Measurements from ENCODE around the gene MTMR3. TPM values are rescaled to one million over a fixed set of nuclear protein-coding genes. Genes with fewer than 3 reads are reported as not detected.

MTMR3 gene
- total RNA-seq, 1 donor from 2014 or later = 36.9 TPM

DNA sequence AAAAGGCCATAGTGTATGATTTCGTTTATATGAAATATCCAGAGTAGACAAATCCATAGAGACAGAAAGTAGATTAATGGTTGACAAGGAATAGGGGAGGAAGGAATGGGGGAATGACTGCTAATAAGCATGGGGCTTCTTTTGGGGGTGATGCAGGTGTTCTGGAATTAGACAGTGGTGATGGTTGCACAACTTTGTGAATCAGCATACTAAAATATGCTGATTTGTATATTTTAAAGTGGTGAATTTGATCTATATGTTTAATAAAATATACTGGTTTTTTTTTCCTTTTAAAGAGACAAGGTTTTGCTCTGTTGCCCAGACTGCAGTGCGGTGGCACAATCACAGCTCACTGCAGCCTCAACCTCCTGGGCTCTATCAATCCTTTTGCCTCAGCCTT is 190.8 kb downstream of the MTMR3 start:
- Mint-ChIP-seq H3K27ac (ENCODE audit: unreplicated experiment) (no peak overlapping the region), H3K4me1 (ENCODE audit: low read depth) (peaks cover 3% of the 10 kb centered on the region), H3K9me3 (ENCODE audit: low read depth) (peaks cover 2% of the 10 kb centered on the region), H3K4me3 (ENCODE audit: unreplicated experiment) (no peak overlapping the region), H3K36me3 (ENCODE audit: low read depth) (peaks cover 2% of the 10 kb centered on the region), H3K27me3 (ENCODE audit: low read depth) (peaks cover 44% of the 10 kb centered on the region)
- TF ChIP-seq, protein P1, sequence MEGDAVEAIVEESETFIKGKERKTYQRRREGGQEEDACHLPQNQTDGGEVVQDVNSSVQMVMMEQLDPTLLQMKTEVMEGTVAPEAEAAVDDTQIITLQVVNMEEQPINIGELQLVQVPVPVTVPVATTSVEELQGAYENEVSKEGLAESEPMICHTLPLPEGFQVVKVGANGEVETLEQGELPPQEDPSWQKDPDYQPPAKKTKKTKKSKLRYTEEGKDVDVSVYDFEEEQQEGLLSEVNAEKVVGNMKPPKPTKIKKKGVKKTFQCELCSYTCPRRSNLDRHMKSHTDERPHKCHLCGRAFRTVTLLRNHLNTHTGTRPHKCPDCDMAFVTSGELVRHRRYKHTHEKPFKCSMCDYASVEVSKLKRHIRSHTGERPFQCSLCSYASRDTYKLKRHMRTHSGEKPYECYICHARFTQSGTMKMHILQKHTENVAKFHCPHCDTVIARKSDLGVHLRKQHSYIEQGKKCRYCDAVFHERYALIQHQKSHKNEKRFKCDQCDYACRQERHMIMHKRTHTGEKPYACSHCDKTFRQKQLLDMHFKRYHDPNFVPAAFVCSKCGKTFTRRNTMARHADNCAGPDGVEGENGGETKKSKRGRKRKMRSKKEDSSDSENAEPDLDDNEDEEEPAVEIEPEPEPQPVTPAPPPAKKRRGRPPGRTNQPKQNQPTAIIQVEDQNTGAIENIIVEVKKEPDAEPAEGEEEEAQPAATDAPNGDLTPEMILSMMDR (IDR thresholded peaks at IDR 0.05) = no peak
- DNase-seq (ENCODE audit: low spot score) = no peak

DNA sequence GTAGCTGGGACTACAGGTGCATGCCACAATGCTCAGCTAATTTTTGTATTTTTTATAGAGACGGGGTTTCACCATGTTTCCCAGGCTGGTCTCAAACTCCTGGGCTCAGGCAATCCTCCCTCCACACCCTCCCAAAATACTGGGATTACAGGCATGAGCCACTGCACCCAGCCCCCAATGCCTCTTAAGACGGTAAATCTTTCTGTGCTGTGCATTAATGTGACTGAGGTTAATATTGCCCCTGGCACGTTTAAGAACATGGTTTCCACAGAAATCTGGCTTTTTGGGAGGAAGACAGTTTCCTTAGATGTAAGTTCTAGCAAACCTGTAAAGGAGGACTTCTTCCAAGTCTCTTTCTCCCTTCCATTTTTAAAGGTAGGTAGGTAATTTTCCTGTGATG is 191.2 kb downstream of the MTMR3 start:
- TF ChIP-seq, protein P1 (IDR thresholded peaks at IDR 0.05) = no peak
- H3K27me3 Mint-ChIP-seq (ENCODE audit: low read depth) = peaks cover 44% of the 10 kb centered on the region
- no peak overlapping the region for H3K27ac Mint-ChIP-seq (ENCODE audit: unreplicated experiment)
- H3K36me3 Mint-ChIP-seq (ENCODE audit: low read depth) = peaks cover 2% of the 10 kb centered on the region
- DNase-seq (ENCODE audit: low spot score) = no peak
- H3K9me3 Mint-ChIP-seq (ENCODE audit: low read depth) = peaks cover 2% of the 10 kb centered on the region
- H3K4me3 Mint-ChIP-seq (ENCODE audit: unreplicated experiment) = no peak overlapping the region
- H3K4me1 Mint-ChIP-seq (ENCODE audit: low read depth) = peaks cover 3% of the 10 kb centered on the region

DNA sequence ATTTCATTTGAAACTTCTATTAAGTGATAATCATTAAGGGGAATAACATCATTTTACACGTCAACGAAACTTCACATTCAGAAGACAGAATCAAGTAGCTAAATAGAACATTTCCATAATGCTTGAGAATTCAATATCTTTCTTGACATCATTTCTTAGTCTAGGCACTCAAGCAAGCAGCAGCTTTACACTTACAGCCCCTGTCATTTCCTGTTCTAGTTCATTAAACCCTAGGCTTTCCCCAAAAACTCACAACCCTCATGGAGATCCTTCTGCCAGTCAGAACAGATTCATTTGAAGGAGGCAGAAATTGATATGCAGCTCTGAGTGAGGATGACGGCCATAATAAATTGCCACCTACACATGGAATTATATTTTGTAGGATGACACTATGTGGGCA is 192.0 kb downstream of the MTMR3 start:
- TF ChIP-seq, protein P1 (IDR thresholded peaks at IDR 0.05) = no peak
- peaks cover 2% of the 10 kb centered on the region for H3K36me3 Mint-ChIP-seq (ENCODE audit: low read depth)
- DNase-seq (ENCODE audit: low spot score) = no peak
- no peak overlapping the region for H3K27ac Mint-ChIP-seq (ENCODE audit: unreplicated experiment)
- peaks cover 3% of the 10 kb centered on the region for H3K4me1 Mint-ChIP-seq (ENCODE audit: low read depth)
- no peak overlapping the region for H3K4me3 Mint-ChIP-seq (ENCODE audit: unreplicated experiment)
- peaks cover 2% of the 10 kb centered on the region for H3K9me3 Mint-ChIP-seq (ENCODE audit: low read depth)
- H3K27me3 Mint-ChIP-seq (ENCODE audit: low read depth) = peaks cover 40% of the 10 kb centered on the region

DNA sequence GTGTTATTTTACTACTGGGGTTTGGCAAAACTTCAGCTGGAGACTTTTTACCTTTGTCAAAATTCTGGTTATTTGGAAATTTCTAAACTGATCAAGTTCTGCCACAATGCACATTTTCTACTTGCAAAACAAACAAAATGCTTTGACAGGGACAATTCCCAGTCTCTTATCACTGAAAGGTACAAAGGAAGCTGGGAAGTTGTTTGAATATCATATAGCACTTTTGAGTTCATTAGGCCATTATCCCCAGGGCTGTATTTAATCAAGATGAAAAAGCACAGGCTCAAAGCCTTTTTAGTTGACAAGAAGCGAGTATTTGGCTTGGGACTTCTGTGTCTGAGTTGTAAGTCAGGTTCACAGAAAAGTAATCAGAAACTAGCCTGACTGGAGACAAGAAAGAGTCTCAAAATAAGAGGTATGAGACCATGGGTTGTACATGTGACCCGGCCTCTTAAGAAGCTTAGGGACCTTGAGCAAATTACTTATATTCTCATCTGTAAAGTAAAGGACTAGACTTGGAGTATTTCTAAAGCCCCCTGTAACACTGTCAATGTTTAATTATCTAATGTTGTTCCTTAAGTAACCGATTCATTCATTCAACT is 194.4 kb downstream of the MTMR3 start:
- TF ChIP-seq, protein P1 (IDR thresholded peaks at IDR 0.05) = no peak
- no peaks in the 10 kb centered on the region for H3K9me3 Mint-ChIP-seq (ENCODE audit: low read depth)
- H3K4me1 Mint-ChIP-seq (ENCODE audit: low read depth) = peaks cover 8% of the 10 kb centered on the region
- H3K27ac Mint-ChIP-seq (ENCODE audit: unreplicated experiment) = no peak overlapping the region
- H3K36me3 Mint-ChIP-seq (ENCODE audit: low read depth) = no peaks in the 10 kb centered on the region
- no peak overlapping the region for H3K4me3 Mint-ChIP-seq (ENCODE audit: unreplicated experiment)
- H3K27me3 Mint-ChIP-seq (ENCODE audit: low read depth) = peaks cover 33% of the 10 kb centered on the region
- DNase-seq (ENCODE audit: low spot score) = no peak

DNA sequence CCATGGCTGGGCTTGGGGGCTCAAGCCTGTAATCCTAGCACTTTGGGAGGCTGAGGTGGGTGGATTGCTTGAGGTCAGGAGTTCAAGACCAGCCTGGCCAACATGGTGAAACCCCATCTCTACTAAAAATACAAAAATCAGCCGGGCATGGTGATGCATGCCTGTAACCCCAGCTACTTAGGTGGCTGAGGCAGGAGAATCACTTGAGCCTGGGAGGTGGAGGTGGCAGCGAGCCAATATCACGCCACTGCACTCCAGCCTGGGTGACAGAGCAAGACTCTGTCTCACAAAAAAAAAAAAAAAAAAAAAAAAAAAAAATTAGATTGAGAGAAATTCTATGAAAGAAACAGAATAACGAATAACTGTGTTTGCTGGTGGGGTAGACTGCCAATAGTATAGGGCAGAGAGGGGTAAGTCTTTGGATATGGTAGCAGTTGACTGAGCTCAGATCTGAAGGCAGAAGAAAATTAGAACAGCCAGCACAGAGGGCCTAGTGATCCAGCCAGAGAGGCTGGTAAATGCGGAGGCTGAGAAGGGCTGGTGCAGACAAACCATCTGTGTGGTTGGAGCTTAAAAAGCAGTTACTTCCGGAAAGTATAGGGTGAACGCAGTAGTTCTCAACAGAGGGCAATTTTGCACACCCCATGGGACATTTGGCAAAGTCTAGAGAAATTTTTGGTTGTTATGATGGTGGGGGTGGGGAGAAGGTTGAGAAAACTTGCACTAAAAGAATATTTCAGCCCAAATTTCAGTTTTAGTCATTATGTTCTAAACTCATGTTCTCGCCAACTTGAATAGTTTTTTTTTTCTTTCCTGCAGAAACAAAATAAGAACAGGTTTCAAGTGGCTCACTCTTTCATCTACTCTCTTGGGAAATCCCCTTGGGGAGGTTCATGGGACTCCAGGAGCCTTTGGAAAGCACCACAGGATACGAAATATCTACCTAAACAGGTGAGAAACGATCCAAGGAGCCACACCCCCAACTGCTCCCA is 195.6 kb downstream of the MTMR3 start:
- DNase-seq (ENCODE audit: low spot score) = no peak
- H3K4me1 Mint-ChIP-seq (ENCODE audit: low read depth) = peaks cover 8% of the 10 kb centered on the region
- no peaks in the 10 kb centered on the region for H3K36me3 Mint-ChIP-seq (ENCODE audit: low read depth)
- H3K27ac Mint-ChIP-seq (ENCODE audit: unreplicated experiment) = no peak overlapping the region
- no peak overlapping the region for H3K4me3 Mint-ChIP-seq (ENCODE audit: unreplicated experiment)
- H3K27me3 Mint-ChIP-seq (ENCODE audit: low read depth) = peaks cover 28% of the 10 kb centered on the region
- TF ChIP-seq, protein P1 (IDR thresholded peaks at IDR 0.05) = no peak
- no peaks in the 10 kb centered on the region for H3K9me3 Mint-ChIP-seq (ENCODE audit: low read depth)
